KMS-11 (cell line): ENCODE data around the gene LTF.

Source experiments
- H2AFZ ChIP-seq: fragments of 200-600 bp; sonication (generic); 2 replicates; pipeline ENCODE4 v1.6.1; 2016; ENCODE audit warnings: antibody characterized with exemption, mixed run types, low read depth
- H3K27ac ChIP-seq: fragments of 200-600 bp; sonication (generic); 2 replicates; pipeline ENCODE4 v1.6.1; 2016; ENCODE audit warnings: mild to moderate bottlenecking, mixed run types
- H3K27me3 ChIP-seq: fragments of 200-600 bp; sonication (generic); 2 replicates; pipeline ENCODE4 v1.6.1; 2017; ENCODE audit warnings: mild to moderate bottlenecking, low read depth, mixed run types, moderate library complexity; ENCODE audit not compliant: insufficient read depth
- H3K36me3 ChIP-seq: fragments of 200-600 bp; sonication (generic); 2 replicates; pipeline ENCODE4 v1.6.1; 2017; ENCODE audit warnings: mild to moderate bottlenecking, mixed run types; ENCODE audit not compliant: insufficient read depth
- H3K4me1 ChIP-seq: fragments of 200-600 bp; sonication (generic); 2 replicates; pipeline ENCODE4 v1.6.1; 2016; ENCODE audit warnings: mild to moderate bottlenecking, low read depth, mixed run types; ENCODE audit not compliant: poor library complexity, severe bottlenecking
- H3K4me2 ChIP-seq: fragments of 200-600 bp; sonication (generic); 2 replicates; pipeline ENCODE4 v1.7.0; 2016; ENCODE audit warnings: mild to moderate bottlenecking, mixed run types
- H3K4me3 ChIP-seq: fragments of 200-600 bp; sonication (generic); IDR thresholded peaks from 2 replicates; pipeline ENCODE4 v1.6.1; 2017; ENCODE audit warnings: low read depth, low read length, mixed read lengths; ENCODE audit not compliant: insufficient read depth
- H3K79me2 ChIP-seq: fragments of 200-600 bp; sonication (generic); 2 replicates; pipeline ENCODE4 v1.6.1; 2016; ENCODE audit warnings: low read depth, mixed run types; ENCODE audit not compliant: insufficient read depth
- H3K9ac ChIP-seq: fragments of 200-600 bp; sonication (generic); 2 replicates; pipeline ENCODE4 v1.6.1; 2016; ENCODE audit warnings: mild to moderate bottlenecking, mixed run types
- H4K20me1 ChIP-seq: fragments of 200-600 bp; sonication (generic); 2 replicates; pipeline ENCODE4 v1.6.1; 2016; ENCODE audit warnings: mild to moderate bottlenecking, mixed run types; ENCODE audit not compliant: insufficient read depth
- TF ChIP-seq, protein P1 (sequence below): fragments of 200-600 bp; sonication (generic); conservative IDR thresholded peaks from 2 replicates; pipeline ENCODE4 v1.6.1; 2017; ENCODE audit warnings: low read depth, mild to moderate bottlenecking, antibody characterized with exemption, low read length, moderate library complexity, mixed read lengths

The LTF gene

DNA sequence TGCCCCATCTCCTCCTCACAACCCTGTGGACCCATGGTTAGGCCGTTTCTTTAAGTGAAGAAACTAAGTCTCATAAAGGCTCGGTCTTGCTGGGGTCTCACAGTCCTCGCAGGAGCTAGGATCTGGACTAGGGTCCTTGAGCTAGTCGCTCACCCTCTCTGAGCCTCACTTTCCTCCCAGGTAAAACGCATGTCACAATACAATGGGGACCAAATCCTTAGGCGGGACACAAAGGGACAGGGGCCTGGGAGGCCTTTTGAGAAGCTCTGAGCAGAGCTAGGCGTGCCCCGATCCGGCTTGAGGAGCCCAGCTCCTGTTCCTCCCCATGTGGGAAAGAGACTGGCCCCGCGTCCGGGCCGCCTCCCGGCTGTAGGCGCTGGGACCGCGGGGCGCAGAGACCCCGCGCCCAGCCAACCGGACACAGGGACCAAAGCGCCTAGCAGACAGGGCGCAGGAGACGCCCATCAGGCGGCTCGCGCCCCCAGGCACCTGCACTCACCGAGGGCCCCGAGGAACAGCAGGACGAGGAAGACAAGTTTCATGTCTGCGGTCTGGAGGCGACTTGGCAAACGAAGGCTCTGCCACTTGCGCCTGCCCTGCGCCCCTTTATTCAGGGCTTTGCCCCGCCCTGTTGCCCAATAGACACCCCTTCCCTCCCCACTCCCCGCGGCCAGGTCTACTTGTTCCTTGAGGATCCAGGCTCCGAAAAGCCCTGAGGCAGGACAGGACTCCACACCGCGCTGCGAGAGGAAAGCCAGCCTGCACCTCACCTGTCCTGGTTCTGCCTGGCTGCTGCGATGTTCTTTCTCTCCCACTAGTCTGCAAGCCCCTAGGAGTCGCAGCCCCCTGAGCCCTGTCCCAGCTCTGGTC is at the start of gene LTF:
Gene LTF (minus strand): TSS at position 580 of the 870 bp plus-strand sequence. CDS start 38 bp downstream, at position 542.
- no peak within 1 kb of the TSS for H3K27ac ChIP-seq
- no peak within 1 kb of the TSS for H3K4me2 ChIP-seq
- H3K9ac ChIP-seq, result no peak within 1 kb of the TSS
- H4K20me1 ChIP-seq, result no peaks in the 10 kb centered on the region
- H2AFZ ChIP-seq, result no peak within 1 kb of the TSS
- H3K79me2 ChIP-seq, result no peaks in the 10 kb centered on the region
- no peak within 1 kb of the TSS for H3K4me3 ChIP-seq
- no peaks in the 10 kb centered on the region for H3K27me3 ChIP-seq
- no peaks in the 10 kb centered on the region for H3K36me3 ChIP-seq
- TF ChIP-seq, protein P1, sequence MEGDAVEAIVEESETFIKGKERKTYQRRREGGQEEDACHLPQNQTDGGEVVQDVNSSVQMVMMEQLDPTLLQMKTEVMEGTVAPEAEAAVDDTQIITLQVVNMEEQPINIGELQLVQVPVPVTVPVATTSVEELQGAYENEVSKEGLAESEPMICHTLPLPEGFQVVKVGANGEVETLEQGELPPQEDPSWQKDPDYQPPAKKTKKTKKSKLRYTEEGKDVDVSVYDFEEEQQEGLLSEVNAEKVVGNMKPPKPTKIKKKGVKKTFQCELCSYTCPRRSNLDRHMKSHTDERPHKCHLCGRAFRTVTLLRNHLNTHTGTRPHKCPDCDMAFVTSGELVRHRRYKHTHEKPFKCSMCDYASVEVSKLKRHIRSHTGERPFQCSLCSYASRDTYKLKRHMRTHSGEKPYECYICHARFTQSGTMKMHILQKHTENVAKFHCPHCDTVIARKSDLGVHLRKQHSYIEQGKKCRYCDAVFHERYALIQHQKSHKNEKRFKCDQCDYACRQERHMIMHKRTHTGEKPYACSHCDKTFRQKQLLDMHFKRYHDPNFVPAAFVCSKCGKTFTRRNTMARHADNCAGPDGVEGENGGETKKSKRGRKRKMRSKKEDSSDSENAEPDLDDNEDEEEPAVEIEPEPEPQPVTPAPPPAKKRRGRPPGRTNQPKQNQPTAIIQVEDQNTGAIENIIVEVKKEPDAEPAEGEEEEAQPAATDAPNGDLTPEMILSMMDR, result no peak
- H3K4me1 ChIP-seq, result no peaks in the 10 kb centered on the region

DNA sequence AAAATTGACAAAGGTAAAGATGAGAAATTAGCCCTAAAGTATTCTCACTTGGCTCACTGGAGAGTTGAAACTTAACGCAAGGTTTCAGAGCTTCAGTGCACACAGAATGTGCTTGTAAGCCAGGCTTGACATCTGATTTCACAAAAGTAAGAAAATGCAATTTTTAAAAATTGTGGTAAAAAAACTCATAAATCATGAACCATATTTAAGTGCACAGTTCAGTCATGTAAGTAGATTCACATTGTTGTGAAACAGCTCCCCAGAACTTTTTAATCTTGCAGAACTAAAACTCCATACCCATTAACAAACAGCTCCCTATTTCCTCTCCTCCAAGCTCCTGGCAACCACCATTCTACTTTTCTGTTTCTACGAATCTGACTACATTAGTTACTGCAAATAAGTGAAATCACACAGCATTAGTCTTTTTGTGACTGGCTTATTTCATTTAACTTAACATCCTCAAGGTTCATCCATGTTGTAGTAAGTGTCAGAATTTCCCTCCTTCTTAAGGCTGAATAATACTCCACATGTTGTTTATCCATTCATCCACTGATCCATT is 47.6 kb upstream of the LTF start:
- Histone ChIP-seq H3K79me2 (no peaks in the 10 kb centered on the region), H3K36me3 (no peaks in the 10 kb centered on the region), H3K4me2 (no peak overlapping the region), H3K27me3 (no peaks in the 10 kb centered on the region), H4K20me1 (no peaks in the 10 kb centered on the region), H3K4me1 (no peaks in the 10 kb centered on the region), H3K4me3 (no peak overlapping the region), H3K27ac (no peak overlapping the region), H2AFZ (no peak overlapping the region), H3K9ac (no peak overlapping the region)
- TF ChIP-seq, protein P1, result no peak

DNA sequence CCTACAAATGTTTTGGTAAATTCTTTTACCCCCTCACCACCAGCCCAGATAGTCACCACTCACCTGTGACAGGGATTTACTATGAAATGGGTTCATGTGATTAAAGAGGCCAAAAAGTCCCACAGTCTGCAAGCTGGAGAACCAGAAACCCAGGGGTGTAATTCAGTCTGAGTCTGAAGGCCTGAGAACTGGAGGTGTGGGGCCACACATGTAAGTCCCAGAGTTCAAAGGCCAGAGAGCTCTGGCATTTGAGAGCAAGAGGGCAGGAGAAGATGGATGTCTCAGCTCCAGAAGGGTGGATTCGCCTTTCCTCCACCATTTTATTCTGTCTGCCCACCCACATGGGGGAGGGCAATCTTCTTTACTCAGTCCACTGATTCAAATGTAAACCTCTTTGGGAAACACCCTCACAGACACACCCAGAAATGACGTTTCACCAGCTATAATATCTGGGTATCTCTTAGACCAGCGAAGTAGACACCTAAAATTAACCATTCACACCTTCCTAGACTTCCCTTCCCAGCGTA is 45.0 kb upstream of the LTF start:
- Histone ChIP-seq H3K4me3 (no peak overlapping the region), H3K4me2 (no peak overlapping the region), H3K27ac (no peak overlapping the region), H3K27me3 (no peaks in the 10 kb centered on the region), H3K4me1 (peaks cover 21% of the 10 kb centered on the region), H2AFZ (no peak overlapping the region), H3K9ac (no peak overlapping the region), H3K79me2 (no peaks in the 10 kb centered on the region), H3K36me3 (no peaks in the 10 kb centered on the region), H4K20me1 (no peaks in the 10 kb centered on the region)
- TF ChIP-seq, protein P1, result no peak

DNA sequence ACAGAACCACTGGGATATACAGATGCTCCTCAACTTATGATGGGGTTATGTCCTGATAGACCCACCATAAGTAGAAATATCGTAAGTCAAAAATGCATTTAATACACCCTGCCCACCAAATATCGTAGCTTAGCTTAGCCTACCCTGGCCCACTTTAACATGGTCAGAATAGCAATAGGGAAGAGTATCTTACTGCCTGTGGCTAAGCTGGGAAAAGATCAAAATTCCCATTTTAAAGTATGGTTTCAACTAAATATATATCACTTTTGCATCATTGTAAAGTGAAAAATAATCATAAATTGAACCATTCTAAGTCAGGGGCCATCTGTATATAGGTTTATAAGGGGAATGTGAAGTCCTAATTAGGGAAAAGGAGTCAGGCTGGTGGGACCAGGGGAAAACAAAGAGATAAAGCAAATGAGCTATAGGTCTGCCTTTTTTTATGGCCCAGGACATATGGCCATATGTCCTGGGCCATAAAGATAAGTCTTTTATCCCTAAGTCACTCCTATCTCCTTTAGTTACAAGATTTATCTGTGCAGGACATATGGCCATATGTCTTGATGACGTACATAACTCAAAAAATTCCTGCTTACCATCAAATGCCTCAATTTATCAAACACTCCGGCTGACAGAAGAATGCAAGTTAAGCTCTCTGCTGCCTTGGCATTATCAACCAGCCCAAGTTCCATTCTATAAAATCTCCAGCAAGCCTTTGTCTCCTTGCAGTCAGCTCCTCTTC is 44.3 kb upstream of the LTF start:
- Histone ChIP-seq H3K4me1 (peaks cover 25% of the 10 kb centered on the region), H3K4me2 (no peak overlapping the region), H2AFZ (no peak overlapping the region), H3K4me3 (no peak overlapping the region), H4K20me1 (no peaks in the 10 kb centered on the region), H3K36me3 (no peaks in the 10 kb centered on the region), H3K79me2 (no peaks in the 10 kb centered on the region), H3K9ac (no peak overlapping the region), H3K27me3 (no peaks in the 10 kb centered on the region), H3K27ac (no peak overlapping the region)
- TF ChIP-seq, protein P1, result no peak
